Activated gamma-delta T cell treated with anti-CD3 and anti-CD28 coated beads, Interleukin-2, amount 50 U/mL, for 16 hours (primary cell): ENCODE data around the gene UPK3A.
"Not testable (repeated sequence)": the region's sequence is repeated elsewhere in the genome, so short reads cannot be mapped to it uniquely, and the experiment has no call there.

Source experiments
- DNase-seq: peaks from one replicate; pipeline ENCODE4 v3.0.0-alpha.2; 2020; ENCODE audit warnings: low read depth

The UPK3A gene

GRCh38 chr22:45309422-45310227, 24.9 kb downstream of the UPK3A start, which contains the start of gene FAM118A:
TSS of gene FAM118A (plus strand) at chr22:45309934. CDS start at chr22:45322380, 12,446 bp downstream.
- DNase-seq = peak; percentile 97

GRCh38 chr22:45310331-45310976, 25.7 kb downstream of the UPK3A start:
- no peak for DNase-seq

- DNase-seq = no peak
Measured at GRCh38 chr22:45310977-45311531, 26.3 kb downstream of the UPK3A start.

GRCh38 chr22:45312415-45312814, 27.7 kb downstream of the UPK3A start:
- DNase-seq = no peak

- no peak for DNase-seq
Measured at GRCh38 chr22:45312856-45313255, 28.1 kb downstream of the UPK3A start.

GRCh38 chr22:45314054-45314721, 29.4 kb downstream of the UPK3A start:
- no peak for DNase-seq

- no peak for DNase-seq
Measured at GRCh38 chr22:45314786-45315185, 30.0 kb downstream of the UPK3A start.

GRCh38 chr22:45316796-45317526, 32.2 kb downstream of the UPK3A start:
- no peak for DNase-seq

GRCh38 chr22:45317551-45318167, 32.9 kb downstream of the UPK3A start:
- DNase-seq = no peak

- DNase-seq = peak; percentile 79
Measured at GRCh38 chr22:45318168-45318557, 33.4 kb downstream of the UPK3A start.

- DNase-seq = peak; percentile 31
Measured at GRCh38 chr22:45318558-45319323, 34.0 kb downstream of the UPK3A start.

GRCh38 chr22:45319324-45319685, 34.6 kb downstream of the UPK3A start:
- no peak for DNase-seq

- no peak for DNase-seq
Measured at GRCh38 chr22:45320357-45320976, 35.7 kb downstream of the UPK3A start.

- DNase-seq = no peak
Measured at GRCh38 chr22:45321827-45322226, 37.1 kb downstream of the UPK3A start.

- no peak for DNase-seq
Measured at GRCh38 chr22:45322873-45323525, 38.2 kb downstream of the UPK3A start.

- DNase-seq = no peak
Measured at GRCh38 chr22:45323695-45324094, 38.9 kb downstream of the UPK3A start.

GRCh38 chr22:45324311-45324711, 39.6 kb downstream of the UPK3A start:
- no peak for DNase-seq

- not testable (repeated sequence) for DNase-seq
Measured at GRCh38 chr22:45328261-45328660, 43.5 kb downstream of the UPK3A start.

- no peak for DNase-seq
Measured at GRCh38 chr22:45328822-45329529, 44.2 kb downstream of the UPK3A start.
